Loucy (cell line): Measurements from ENCODE around the gene IQCK.
"Not testable (repeated sequence)": the region's sequence is repeated elsewhere in the genome, so short reads cannot be mapped to it uniquely, and the experiment has no call there.

Experiments used
- EZH2phosphoT487 ChIP-seq: fragments of 200-600 bp; IDR thresholded peaks from 2 replicates; pipeline ENCODE4 v1.6.1; 2018; ENCODE audit warnings: antibody characterized with exemption, mild to moderate bottlenecking, moderate library complexity, borderline replicate concordance
- TF ChIP-seq, protein P1 (sequence below): fragments of 200-600 bp; sonication (generic); conservative IDR thresholded peaks from 2 replicates; pipeline ENCODE4 v1.5.1; 2014; ENCODE audit warnings: mild to moderate bottlenecking, antibody characterized with exemption, low read length

DNA sequence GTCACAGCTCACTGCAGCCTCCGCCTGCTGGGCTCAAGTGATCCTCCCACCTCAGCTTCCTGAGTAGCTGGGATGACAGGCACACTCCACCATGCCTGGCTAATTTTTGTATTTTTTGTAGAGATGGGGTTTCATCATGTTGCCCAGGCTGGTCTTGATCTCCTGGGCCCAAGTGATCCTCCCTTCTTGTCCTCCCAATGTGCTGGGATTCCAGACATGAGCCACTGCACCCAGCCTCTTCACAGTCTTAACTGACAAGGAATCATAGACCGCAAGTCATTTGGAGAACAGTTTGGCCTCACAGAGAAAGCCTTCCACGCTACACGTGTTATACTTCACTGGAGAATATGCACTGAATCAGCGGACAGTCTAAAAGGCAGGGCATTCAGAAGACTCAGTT lies 83.3 kb downstream of the IQCK start:
- TF ChIP-seq EZH2phosphoT487: not testable (repeated sequence)
- TF ChIP-seq, protein P1, sequence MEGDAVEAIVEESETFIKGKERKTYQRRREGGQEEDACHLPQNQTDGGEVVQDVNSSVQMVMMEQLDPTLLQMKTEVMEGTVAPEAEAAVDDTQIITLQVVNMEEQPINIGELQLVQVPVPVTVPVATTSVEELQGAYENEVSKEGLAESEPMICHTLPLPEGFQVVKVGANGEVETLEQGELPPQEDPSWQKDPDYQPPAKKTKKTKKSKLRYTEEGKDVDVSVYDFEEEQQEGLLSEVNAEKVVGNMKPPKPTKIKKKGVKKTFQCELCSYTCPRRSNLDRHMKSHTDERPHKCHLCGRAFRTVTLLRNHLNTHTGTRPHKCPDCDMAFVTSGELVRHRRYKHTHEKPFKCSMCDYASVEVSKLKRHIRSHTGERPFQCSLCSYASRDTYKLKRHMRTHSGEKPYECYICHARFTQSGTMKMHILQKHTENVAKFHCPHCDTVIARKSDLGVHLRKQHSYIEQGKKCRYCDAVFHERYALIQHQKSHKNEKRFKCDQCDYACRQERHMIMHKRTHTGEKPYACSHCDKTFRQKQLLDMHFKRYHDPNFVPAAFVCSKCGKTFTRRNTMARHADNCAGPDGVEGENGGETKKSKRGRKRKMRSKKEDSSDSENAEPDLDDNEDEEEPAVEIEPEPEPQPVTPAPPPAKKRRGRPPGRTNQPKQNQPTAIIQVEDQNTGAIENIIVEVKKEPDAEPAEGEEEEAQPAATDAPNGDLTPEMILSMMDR: not testable (repeated sequence)
